Measurements from ENCODE around the gene TSPOAP1.

- TF ChIP-seq POLR2A (IDR thresholded peaks at IDR 0.05) (no peak), CTCF (IDR thresholded peaks at IDR 0.05) (no peak)
These were observed 50.0 kb downstream of the TSPOAP1 start for GRCh38 chr17:58278661-58279015.

Data from testis (tissue), 2 donors.